H9 (cell line): Measurements from ENCODE around the gene CHSY3. TPM values are rescaled to one million over a fixed set of nuclear protein-coding genes. Genes with fewer than 3 reads are reported as not detected.
"Not testable (repeated sequence)": the region's sequence is repeated elsewhere in the genome, so short reads cannot be mapped to it uniquely, and the experiment has no call there.

Experiments used
- DNase-seq: peaks from one replicate; pipeline ENCODE4 v3.0.0-alpha.2; 2017
- H2AFZ ChIP-seq: one replicate; pipeline ENCODE4 v1.6.1; 2013; ENCODE audit warnings: mild to moderate bottlenecking, low read length, control low read depth, moderate library complexity
- H2AK5ac ChIP-seq: 2 replicates; pipeline ENCODE4 v1.6.1; 2013; ENCODE audit warnings: low read length, control low read depth, mixed read lengths; ENCODE audit not compliant: insufficient read length
- H2BK120ac ChIP-seq: one replicate; pipeline ENCODE4 v1.6.1; 2013; ENCODE audit warnings: low read depth, mild to moderate bottlenecking, low read length, control low read depth, inconsistent platforms; ENCODE audit not compliant: poor library complexity, severe bottlenecking
- H2BK12ac ChIP-seq: 2 replicates; pipeline ENCODE4 v1.6.1; 2013; ENCODE audit warnings: low read length, control low read depth, mixed read lengths, low read depth; ENCODE audit not compliant: insufficient read length
- H2BK15ac ChIP-seq: 2 replicates; pipeline ENCODE4 v1.6.1; 2013; ENCODE audit warnings: low read depth, low read length, control low read depth
- H2BK20ac ChIP-seq: one replicate; pipeline ENCODE4 v1.6.1; 2013; ENCODE audit warnings: low read depth, mild to moderate bottlenecking, low read length, control low read depth, inconsistent platforms; ENCODE audit not compliant: poor library complexity, severe bottlenecking
- H2BK5ac ChIP-seq: 2 replicates; pipeline ENCODE4 v1.6.1; 2013; ENCODE audit warnings: low read length, control low read depth, mixed read lengths; ENCODE audit not compliant: insufficient read length
- H3K14ac ChIP-seq: 2 replicates; pipeline ENCODE4 v1.6.1; 2013; ENCODE audit warnings: low read length, control low read depth; ENCODE audit not compliant: insufficient read depth
- H3K18ac ChIP-seq: 2 replicates; pipeline ENCODE4 v1.6.1; 2013; ENCODE audit warnings: low read depth, mild to moderate bottlenecking, mixed read lengths, low read length, control low read depth; ENCODE audit not compliant: insufficient read length
- H3K23ac ChIP-seq: 2 replicates; pipeline ENCODE4 v1.6.1; 2013; ENCODE audit warnings: low read length, control low read depth, mixed read lengths, low read depth; ENCODE audit not compliant: insufficient read length
- H3K23me2 ChIP-seq: 2 replicates; pipeline ENCODE4 v1.6.1; 2013; ENCODE audit warnings: low read depth, mild to moderate bottlenecking, mixed read lengths, low read length, control low read depth; ENCODE audit not compliant: insufficient read length, poor library complexity, severe bottlenecking
- H3K27ac ChIP-seq: 2 replicates; pipeline ENCODE4 v1.5.1; 2013; ENCODE audit warnings: low read length, control low read depth, mixed read lengths, low read depth; ENCODE audit not compliant: insufficient read length
- H3K27me3 ChIP-seq: 2 replicates; pipeline ENCODE4 v1.6.1; 2013; ENCODE audit warnings: low read length, control low read depth, inconsistent platforms; ENCODE audit not compliant: insufficient read depth
- H3K4ac ChIP-seq: 2 replicates; pipeline ENCODE4 v1.6.1; 2013; ENCODE audit warnings: low read depth, mild to moderate bottlenecking, control low read depth, inconsistent platforms, low read length, moderate library complexity
- H3K4me1 ChIP-seq: 2 replicates; pipeline ENCODE4 v1.6.1; 2013; ENCODE audit warnings: low read length, control low read depth, inconsistent platforms; ENCODE audit not compliant: insufficient read depth
- H3K4me2 ChIP-seq: 2 replicates; pipeline ENCODE4 v1.6.1; 2013; ENCODE audit warnings: low read length, control low read depth, mixed read lengths; ENCODE audit not compliant: insufficient read length, insufficient read depth
- H3K56ac ChIP-seq: 2 replicates; pipeline ENCODE4 v1.6.1; 2013; ENCODE audit warnings: low read depth, mild to moderate bottlenecking, mixed read lengths, low read length, control low read depth; ENCODE audit not compliant: insufficient read length
- H3K79me1 ChIP-seq: 2 replicates; pipeline ENCODE4 v1.6.1; 2013; ENCODE audit warnings: low read depth, mild to moderate bottlenecking, moderate library complexity, low read length, control low read depth, inconsistent platforms; ENCODE audit not compliant: insufficient read depth, poor library complexity, severe bottlenecking
- H3K79me2 ChIP-seq: 2 replicates; pipeline ENCODE4 v1.6.1; 2013; ENCODE audit warnings: low read length, control low read depth, inconsistent platforms; ENCODE audit not compliant: insufficient read depth
- H3K9ac ChIP-seq: 2 replicates; pipeline ENCODE4 v1.6.1; 2013; ENCODE audit warnings: low read length, control low read depth, mixed read lengths; ENCODE audit not compliant: insufficient read length; ENCODE audit errors: extremely low read depth
- H3K9me3 ChIP-seq: one replicate; pipeline ENCODE4 v1.6.1; 2013; ENCODE audit warnings: low read depth, low read length, inconsistent platforms; ENCODE audit not compliant: control insufficient read depth
- H3T11ph ChIP-seq: one replicate; pipeline ENCODE4 v1.6.1; 2013; ENCODE audit warnings: mild to moderate bottlenecking, low read length, control low read depth, inconsistent platforms
- H4K20me1 ChIP-seq: one replicate; pipeline ENCODE4 v1.6.1; 2013; ENCODE audit not compliant: control insufficient read depth, insufficient read length, insufficient read depth
- H4K5ac ChIP-seq: 2 replicates; pipeline ENCODE4 v1.6.1; 2013; ENCODE audit warnings: low read depth, mild to moderate bottlenecking, mixed read lengths, low read length, control low read depth; ENCODE audit not compliant: insufficient read length
- H4K8ac ChIP-seq: replicated peaks from 2 replicates; pipeline ENCODE4 v1.6.1; 2013; ENCODE audit warnings: low read length, control low read depth, mixed read lengths, low read depth; ENCODE audit not compliant: insufficient read length
- H4K91ac ChIP-seq: 2 replicates; pipeline ENCODE4 v1.6.1; 2013; ENCODE audit warnings: low read depth, mild to moderate bottlenecking, moderate library complexity, mixed read lengths, low read length, control low read depth; ENCODE audit not compliant: insufficient read length
- H3K27ac Mint-ChIP-seq, 3 experiments: 2 replicates in 2 of 3; 3 replicates in 1 of 3; pipeline ENCODE4 v1.8.0; 2020 to 2021; ENCODE audit warnings: mixed read lengths in 3 of 3, mild to moderate bottlenecking in 1 of 3, moderate library complexity in 1 of 3
- H3K27me3 Mint-ChIP-seq: 2 replicates; pipeline ENCODE4 v1.8.0; 2021; ENCODE audit warnings: low read depth, mild to moderate bottlenecking, moderate library complexity, mixed read lengths
- H3K36me3 Mint-ChIP-seq, 3 experiments: 2 replicates in 2 of 3; 3 replicates in 1 of 3; pipeline ENCODE4 v1.8.0; 2020 to 2021; ENCODE audit warnings: low read depth in 3 of 3, mixed read lengths in 3 of 3; ENCODE audit not compliant: insufficient read depth in 1 of 3
- H3K4me1 Mint-ChIP-seq, 2 experiments: 2 replicates each; pipeline ENCODE4 v1.8.0; 2020; ENCODE audit warnings: mixed read lengths in 2 of 2
- H3K4me3 Mint-ChIP-seq, 2 experiments: 2 replicates in 1 of 2; 3 replicates in 1 of 2; pipeline ENCODE4 v1.8.0; 2020 to 2021; ENCODE audit warnings: mild to moderate bottlenecking in 2 of 2, mixed read lengths in 2 of 2, moderate library complexity in 1 of 2
- H3K9me3 Mint-ChIP-seq, 2 experiments: 2 replicates in 1 of 2; 3 replicates in 1 of 2; pipeline ENCODE4 v1.8.0; 2020; ENCODE audit warnings: mild to moderate bottlenecking in 2 of 2, mixed read lengths in 2 of 2, moderate library complexity in 1 of 2
- CTCF ChIP-seq: fragments of 200-600 bp; sonication (generic); conservative IDR thresholded peaks from 3 replicates; pipeline ENCODE4 v1.8.0; 2021; ENCODE audit warnings: antibody characterized with exemption, mild to moderate bottlenecking
- WGBS: extraction: QIAGEN DNeasy Blood & Tissue Kit; methylation state at CpG from one replicate; pipeline ENCODE4 v1.1.7; 2013; ENCODE audit warnings: missing lambda C conversion rate, low lambda C conversion rate, mixed read lengths; ENCODE audit not compliant: insufficient read length; ENCODE audit errors: extremely low coverage; 5-methylcytosine and 5-hydroxymethylcytosine counted together
- total RNA-seq: library from RNA; stranded (reverse); gene quantifications from 2 replicates; pipeline ENCODE4 v1.2.1, GENCODE V29; 2021

The CHSY3 gene
- total RNA-seq, 1 experiment from 2014 or later = 0.37 TPM

GRCh38 chr5:130222573-130222972 is 318.3 kb downstream of the CHSY3 start:
- H3K23ac ChIP-seq = no peak overlapping the region
- H3K9me3 Mint-ChIP-seq = peaks cover 7 to 17% of the 10 kb centered on the region in 2 experiments; a peak in 4 of 5 replicates
- peaks cover 3 to 7% of the 10 kb centered on the region in 2 experiments; a peak in 3 of 4 replicates for H3K4me1 Mint-ChIP-seq
- no peak overlapping the region for H3K14ac ChIP-seq
- H3K27ac Mint-ChIP-seq = no peak overlapping the region
- no peak overlapping the region for H3K4me2 ChIP-seq
- H3K79me1 ChIP-seq = no peaks in the 10 kb centered on the region
- H3T11ph ChIP-seq = no peak overlapping the region
- H2BK12ac ChIP-seq = no peak overlapping the region
- no peaks in the 10 kb centered on the region for H3K79me2 ChIP-seq
- H4K8ac ChIP-seq = no peak overlapping the region
- no peaks in the 10 kb centered on the region for H3K27me3 ChIP-seq
- no peaks in the 10 kb centered on the region for H3K27me3 Mint-ChIP-seq
- no peak overlapping the region for H2BK20ac ChIP-seq
- no peak overlapping the region for H2BK120ac ChIP-seq
- no peak overlapping the region for H3K18ac ChIP-seq
- no peak overlapping the region for H3K4ac ChIP-seq
- no peak overlapping the region for H2BK15ac ChIP-seq
- H3K56ac ChIP-seq = no peak overlapping the region
- H3K4me1 ChIP-seq = no peaks in the 10 kb centered on the region
- TF ChIP-seq CTCF = no peak
- H3K9ac ChIP-seq = no peak overlapping the region
- no peak overlapping the region for H2BK5ac ChIP-seq
- no peak overlapping the region for H3K27ac ChIP-seq
- H3K23me2 ChIP-seq = no peaks in the 10 kb centered on the region
- H3K36me3 Mint-ChIP-seq = peaks cover 6 to 13% (median 10%) of the 10 kb centered on the region in 3 experiments; a peak in 6 of 7 replicates
- DNase-seq = no peak
- no peak overlapping the region for H2AK5ac ChIP-seq
- H4K20me1 ChIP-seq = no peaks in the 10 kb centered on the region
- no peak overlapping the region for H4K91ac ChIP-seq
- H2AFZ ChIP-seq = no peak overlapping the region
- no peaks in the 10 kb centered on the region for H3K9me3 ChIP-seq
- no peak overlapping the region for H3K4me3 Mint-ChIP-seq
- H4K5ac ChIP-seq = no peak overlapping the region

GRCh38 chr5:130226556-130226955 is 322.3 kb downstream of the CHSY3 start:
- no CpG with 5 or more reads among the region's 2 CpGs for WGBS
- H3K18ac ChIP-seq, H3K14ac ChIP-seq: not testable (repeated sequence)

More at GRCh38 chr5:130226556-130226955, 322.3 kb downstream of the CHSY3 start:
- not testable (repeated sequence) for H2AK5ac ChIP-seq, H3K79me1 ChIP-seq, H3K9me3 ChIP-seq, H3K4me3 Mint-ChIP-seq, DNase-seq, H3K27me3 Mint-ChIP-seq, H2BK120ac ChIP-seq, H2AFZ ChIP-seq, H4K8ac ChIP-seq, H4K91ac ChIP-seq, H4K20me1 ChIP-seq, H2BK5ac ChIP-seq, H3K9ac ChIP-seq, H4K5ac ChIP-seq, H3K79me2 ChIP-seq, H3K27me3 ChIP-seq, H2BK20ac ChIP-seq, H3K23ac ChIP-seq, H3K56ac ChIP-seq, H3K4ac ChIP-seq, H3K23me2 ChIP-seq, H3K4me1 ChIP-seq, H3K4me2 ChIP-seq, H2BK12ac ChIP-seq, H2BK15ac ChIP-seq, H3K27ac Mint-ChIP-seq, H3K27ac ChIP-seq, H3T11ph ChIP-seq
- peaks cover 7 to 17% of the 10 kb centered on the region in 2 experiments; a peak in 4 of 5 replicates for H3K9me3 Mint-ChIP-seq
- peaks cover 6 to 13% (median 10%) of the 10 kb centered on the region in 3 experiments; a peak in 6 of 7 replicates for H3K36me3 Mint-ChIP-seq
- peaks cover 12 to 17% of the 10 kb centered on the region in 2 experiments for H3K4me1 Mint-ChIP-seq
